ENCODE results near the gene OR1E2.
A peak's percentile ranks its signal among the peaks of the same experiment; 100 is the strongest.

The OR1E2 gene

DNA sequence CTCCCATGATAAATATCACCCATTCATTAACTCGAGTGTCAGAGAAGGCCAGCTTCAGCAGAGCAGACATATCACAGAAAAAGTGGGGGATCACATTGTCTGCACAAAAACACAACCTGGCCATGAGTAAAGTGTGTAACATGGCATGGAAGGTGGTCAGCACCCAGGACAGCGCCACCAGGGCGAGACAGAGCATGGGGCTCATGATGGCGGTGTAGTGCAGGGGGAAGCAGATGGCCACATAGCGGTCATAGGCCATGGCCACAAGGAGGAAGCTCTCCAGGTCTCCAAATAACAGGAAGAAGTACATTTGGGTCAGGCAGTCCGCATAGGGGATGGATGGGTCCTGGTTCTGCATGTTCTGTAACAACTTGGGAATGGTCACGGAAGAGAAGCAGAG lies 35.8 kb downstream of the OR1E2 start:
- peak; percentile 19 for DNase-seq

DNA sequence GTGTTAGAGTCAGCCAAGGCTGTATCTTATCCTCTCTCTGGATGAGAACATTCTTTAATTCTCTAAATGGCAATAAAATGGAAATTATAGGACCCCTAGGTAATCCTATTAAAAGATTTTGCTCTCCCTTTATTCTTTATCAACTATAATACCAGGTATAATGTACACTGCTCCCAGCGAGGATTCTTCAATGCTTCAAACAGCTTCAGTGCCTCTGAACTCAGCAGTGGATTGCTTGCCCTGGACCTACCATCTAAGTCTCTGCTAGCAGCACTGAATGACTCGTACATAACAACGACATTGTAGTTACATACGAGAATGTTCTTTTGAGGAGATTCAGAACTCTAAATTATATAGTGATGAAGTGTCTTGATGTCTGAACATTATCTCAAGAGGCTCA lies 43.9 kb downstream of the OR1E2 start:
- DNase-seq, result no peak

DNA sequence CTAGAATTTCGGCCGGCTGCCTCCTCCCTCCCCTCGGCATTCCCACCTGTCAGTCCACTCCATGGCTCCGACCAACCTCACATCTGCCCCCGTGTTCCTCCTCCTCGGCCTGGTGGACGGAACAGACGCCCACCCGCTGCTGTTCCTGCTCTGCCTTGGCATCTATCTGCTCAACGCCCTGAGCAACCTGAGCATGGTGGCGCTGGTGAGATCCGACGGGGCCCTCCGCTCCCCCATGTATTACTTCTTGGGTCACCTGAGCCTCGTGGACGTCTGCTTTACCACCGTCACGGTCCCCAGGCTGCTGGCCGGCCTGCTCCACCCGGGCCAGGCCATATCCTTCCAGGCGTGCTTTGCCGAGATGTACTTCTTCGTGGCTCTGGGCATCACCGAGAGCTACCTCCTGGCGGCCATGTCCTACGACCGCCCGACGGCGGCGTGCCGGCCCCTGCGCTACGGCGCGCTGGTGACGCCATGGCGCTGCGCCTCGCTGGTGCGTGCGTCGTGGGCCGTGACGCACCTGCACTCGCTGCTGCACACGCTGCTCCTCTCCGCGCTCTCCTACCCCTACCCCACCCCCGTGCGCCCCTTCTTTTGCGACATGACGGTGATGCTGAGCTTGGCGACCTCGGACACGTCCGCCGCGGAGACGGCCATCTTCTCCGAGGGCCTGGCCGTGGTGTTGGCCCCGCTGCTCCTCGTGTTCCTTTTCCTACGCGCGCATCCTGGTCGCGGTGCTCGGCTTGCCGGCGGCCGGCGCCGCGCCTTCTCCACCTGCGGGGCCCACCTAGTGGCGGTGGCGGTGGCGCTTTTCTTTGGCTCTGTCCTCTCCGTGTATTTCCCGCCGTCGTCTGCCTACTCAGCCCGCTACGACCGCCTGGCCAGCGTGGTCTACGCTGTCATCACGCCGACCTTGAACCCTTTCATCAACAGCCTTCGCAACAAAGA lies 47.5 kb downstream of the OR1E2 start, which contains the start of gene OR3A2:
Gene OR3A2 (minus strand): TSS at position 440 of the 948 bp plus-strand sequence.
- DNase-seq, result no peak

All from RPMI8226 (cell line).